ENCODE results near the gene BCO1.

BCO1 gene

GRCh38 chr16:81276323-81276722 lies 37.8 kb downstream of the BCO1 start:
- DNase-seq (ENCODE audit: low read depth, low spot score), result no peak
- Histone ChIP-seq H3K9me3 (ENCODE audit: low read depth, low read length) (no peaks in the 10 kb centered on the region), H3K36me3 (ENCODE audit: insufficient read depth, low read length) (no peaks in the 10 kb centered on the region), H3K27ac (no peak overlapping the region), H3K9ac (ENCODE audit: insufficient read length) (no peak overlapping the region), H3K4me3 (no peak overlapping the region)
- no peak for TF ChIP-seq POLR2AphosphoS5 (IDR thresholded peaks at IDR 0.05; ENCODE audit: borderline replicate concordance, low read depth, low read length)
- no peak for TF ChIP-seq FOXP2 (optimal IDR thresholded peaks at IDR 0.05; ENCODE audit: control extremely low read depth, extremely low read length, insufficient read depth)
- no peak for TF ChIP-seq EZH2 (IDR thresholded peaks at IDR 0.05)

GRCh38 chr16:81277541-81278080 lies 39.1 kb downstream of the BCO1 start:
- Histone ChIP-seq H3K9me3 (ENCODE audit: low read depth, low read length) (no peaks in the 10 kb centered on the region), H3K4me3 (no peak overlapping the region), H3K36me3 (ENCODE audit: insufficient read depth, low read length) (no peaks in the 10 kb centered on the region), H3K9ac (ENCODE audit: insufficient read length) (no peak overlapping the region), H3K27ac (no peak overlapping the region)
- no peak for TF ChIP-seq FOXP2 (optimal IDR thresholded peaks at IDR 0.05; ENCODE audit: control extremely low read depth, extremely low read length, insufficient read depth)
- no peak for TF ChIP-seq EZH2 (IDR thresholded peaks at IDR 0.05)
- no peak for TF ChIP-seq POLR2AphosphoS5 (IDR thresholded peaks at IDR 0.05; ENCODE audit: borderline replicate concordance, low read depth, low read length)
- no peak for DNase-seq (ENCODE audit: low read depth, low spot score)

- Histone ChIP-seq H3K9ac (ENCODE audit: insufficient read length) (no peak overlapping the region), H3K27ac (no peak overlapping the region), H3K9me3 (ENCODE audit: low read depth, low read length) (no peaks in the 10 kb centered on the region), H3K4me3 (no peak overlapping the region), H3K36me3 (ENCODE audit: insufficient read depth, low read length) (no peaks in the 10 kb centered on the region)
- no peak for DNase-seq (ENCODE audit: low read depth, low spot score)
- TF ChIP-seq EZH2 (IDR thresholded peaks at IDR 0.05) (no peak), FOXP2 (optimal IDR thresholded peaks at IDR 0.05; ENCODE audit: control extremely low read depth, extremely low read length, insufficient read depth) (no peak), POLR2AphosphoS5 (IDR thresholded peaks at IDR 0.05; ENCODE audit: borderline replicate concordance, low read depth, low read length) (no peak)
These were observed 40.0 kb downstream of the BCO1 start for GRCh38 chr16:81278526-81278925.

GRCh38 chr16:81279392-81279791 lies 40.9 kb downstream of the BCO1 start:
- TF ChIP-seq POLR2AphosphoS5 (IDR thresholded peaks at IDR 0.05; ENCODE audit: borderline replicate concordance, low read depth, low read length), result no peak
- no peak for TF ChIP-seq EZH2 (IDR thresholded peaks at IDR 0.05)
- no peak for TF ChIP-seq FOXP2 (optimal IDR thresholded peaks at IDR 0.05; ENCODE audit: control extremely low read depth, extremely low read length, insufficient read depth)
- H3K36me3 ChIP-seq (ENCODE audit: insufficient read depth, low read length), result no peaks in the 10 kb centered on the region
- H3K9ac ChIP-seq (ENCODE audit: insufficient read length), result no peak overlapping the region
- no peak overlapping the region for H3K27ac ChIP-seq
- no peaks in the 10 kb centered on the region for H3K9me3 ChIP-seq (ENCODE audit: low read depth, low read length)
- DNase-seq (ENCODE audit: low read depth, low spot score), result no peak
- H3K4me3 ChIP-seq, result no peak overlapping the region

GRCh38 chr16:81280393-81280792 lies 41.9 kb downstream of the BCO1 start:
- no peak for DNase-seq (ENCODE audit: low read depth, low spot score)
- TF ChIP-seq FOXP2 (optimal IDR thresholded peaks at IDR 0.05; ENCODE audit: control extremely low read depth, extremely low read length, insufficient read depth) (no peak), POLR2AphosphoS5 (IDR thresholded peaks at IDR 0.05; ENCODE audit: borderline replicate concordance, low read depth, low read length) (no peak), EZH2 (IDR thresholded peaks at IDR 0.05) (no peak)
- no peaks in the 10 kb centered on the region for H3K9me3 ChIP-seq (ENCODE audit: low read depth, low read length)
- no peak overlapping the region for H3K27ac ChIP-seq
- no peak overlapping the region for H3K4me3 ChIP-seq
- H3K36me3 ChIP-seq (ENCODE audit: insufficient read depth, low read length), result no peaks in the 10 kb centered on the region
- H3K9ac ChIP-seq (ENCODE audit: insufficient read length), result no peak overlapping the region

GRCh38 chr16:81283044-81283443 lies 44.6 kb downstream of the BCO1 start:
- no peaks in the 10 kb centered on the region for H3K36me3 ChIP-seq (ENCODE audit: insufficient read depth, low read length)
- no peak overlapping the region for H3K27ac ChIP-seq
- TF ChIP-seq EZH2 (IDR thresholded peaks at IDR 0.05), result no peak
- no peak for TF ChIP-seq POLR2AphosphoS5 (IDR thresholded peaks at IDR 0.05; ENCODE audit: borderline replicate concordance, low read depth, low read length)
- no peak for TF ChIP-seq FOXP2 (optimal IDR thresholded peaks at IDR 0.05; ENCODE audit: control extremely low read depth, extremely low read length, insufficient read depth)
- no peaks in the 10 kb centered on the region for H3K9me3 ChIP-seq (ENCODE audit: low read depth, low read length)
- H3K4me3 ChIP-seq, result no peak overlapping the region
- DNase-seq (ENCODE audit: low read depth, low spot score), result no peak
- H3K9ac ChIP-seq (ENCODE audit: insufficient read length), result no peak overlapping the region

GRCh38 chr16:81284995-81285600 lies 46.6 kb downstream of the BCO1 start:
- H3K27ac ChIP-seq, result no peak overlapping the region
- H3K9ac ChIP-seq (ENCODE audit: insufficient read length), result no peak overlapping the region
- no peaks in the 10 kb centered on the region for H3K9me3 ChIP-seq (ENCODE audit: low read depth, low read length)
- no peak for DNase-seq (ENCODE audit: low read depth, low spot score)
- H3K36me3 ChIP-seq (ENCODE audit: insufficient read depth, low read length), result no peaks in the 10 kb centered on the region
- H3K4me3 ChIP-seq, result no peak overlapping the region
- no peak for TF ChIP-seq FOXP2 (optimal IDR thresholded peaks at IDR 0.05; ENCODE audit: control extremely low read depth, extremely low read length, insufficient read depth)
- TF ChIP-seq POLR2AphosphoS5 (IDR thresholded peaks at IDR 0.05; ENCODE audit: borderline replicate concordance, low read depth, low read length), result no peak
- no peak for TF ChIP-seq EZH2 (IDR thresholded peaks at IDR 0.05)

GRCh38 chr16:81286190-81286589 lies 47.7 kb downstream of the BCO1 start:
- no peak for DNase-seq (ENCODE audit: low read depth, low spot score)
- Histone ChIP-seq H3K27ac (no peak overlapping the region), H3K4me3 (no peak overlapping the region), H3K9me3 (ENCODE audit: low read depth, low read length) (no peaks in the 10 kb centered on the region), H3K36me3 (ENCODE audit: insufficient read depth, low read length) (no peaks in the 10 kb centered on the region), H3K9ac (ENCODE audit: insufficient read length) (no peak overlapping the region)
- TF ChIP-seq POLR2AphosphoS5 (IDR thresholded peaks at IDR 0.05; ENCODE audit: borderline replicate concordance, low read depth, low read length) (no peak), EZH2 (IDR thresholded peaks at IDR 0.05) (no peak), FOXP2 (optimal IDR thresholded peaks at IDR 0.05; ENCODE audit: control extremely low read depth, extremely low read length, insufficient read depth) (no peak)

- H3K27ac ChIP-seq, result no peak overlapping the region
- H3K36me3 ChIP-seq (ENCODE audit: insufficient read depth, low read length), result no peaks in the 10 kb centered on the region
- no peak overlapping the region for H3K9ac ChIP-seq (ENCODE audit: insufficient read length)
- no peak for DNase-seq (ENCODE audit: low read depth, low spot score)
- TF ChIP-seq POLR2AphosphoS5 (IDR thresholded peaks at IDR 0.05; ENCODE audit: borderline replicate concordance, low read depth, low read length) (no peak), FOXP2 (optimal IDR thresholded peaks at IDR 0.05; ENCODE audit: control extremely low read depth, extremely low read length, insufficient read depth) (no peak), EZH2 (IDR thresholded peaks at IDR 0.05) (no peak)
- H3K9me3 ChIP-seq (ENCODE audit: low read depth, low read length), result no peaks in the 10 kb centered on the region
- no peak overlapping the region for H3K4me3 ChIP-seq
These were observed 52.6 kb downstream of the BCO1 start for GRCh38 chr16:81291117-81291516.

Data from SK-N-MC (cell line).